IPS DF 6.9 (cell line): ENCODE data around the gene DGAT2.

ENCODE experiments used
- DNase-seq: peaks from one replicate; pipeline ENCODE4 v3.0.0-alpha.2; 2013; ENCODE audit warnings: low read depth, low spot score
- H3K27ac ChIP-seq: one replicate; pipeline ENCODE4 v1.5.1; 2013; ENCODE audit warnings: low read length, control low read depth
- H3K27me3 ChIP-seq: 2 replicates; pipeline ENCODE4 v1.6.1; 2013; ENCODE audit warnings: mild to moderate bottlenecking, low read length; ENCODE audit not compliant: control insufficient read depth, insufficient read depth
- H3K36me3 ChIP-seq: 2 replicates; pipeline ENCODE4 v1.6.1; 2013; ENCODE audit warnings: low read length; ENCODE audit not compliant: control insufficient read depth, insufficient read depth
- H3K4me1 ChIP-seq: 2 replicates; pipeline ENCODE4 v1.6.1; 2013; ENCODE audit warnings: low read length; ENCODE audit not compliant: control insufficient read depth, insufficient read depth
- H3K4me3 ChIP-seq: 2 replicates; pipeline ENCODE4 v1.5.1; 2013; ENCODE audit warnings: mild to moderate bottlenecking, low read length
- H3K9me3 ChIP-seq: 2 replicates; pipeline ENCODE4 v1.6.1; 2013; ENCODE audit warnings: low read length, inconsistent platforms; ENCODE audit not compliant: control insufficient read depth, insufficient read depth
- WGBS: extraction: QIAGEN DNeasy Blood & Tissue Kit; methylation state at CpG from one replicate; pipeline ENCODE4 v1.1.7; 2013; ENCODE audit warnings: mixed read lengths, missing lambda C conversion rate; ENCODE audit not compliant: insufficient read length, insufficient coverage; 5-methylcytosine and 5-hydroxymethylcytosine counted together

DGAT2 gene, protein sequence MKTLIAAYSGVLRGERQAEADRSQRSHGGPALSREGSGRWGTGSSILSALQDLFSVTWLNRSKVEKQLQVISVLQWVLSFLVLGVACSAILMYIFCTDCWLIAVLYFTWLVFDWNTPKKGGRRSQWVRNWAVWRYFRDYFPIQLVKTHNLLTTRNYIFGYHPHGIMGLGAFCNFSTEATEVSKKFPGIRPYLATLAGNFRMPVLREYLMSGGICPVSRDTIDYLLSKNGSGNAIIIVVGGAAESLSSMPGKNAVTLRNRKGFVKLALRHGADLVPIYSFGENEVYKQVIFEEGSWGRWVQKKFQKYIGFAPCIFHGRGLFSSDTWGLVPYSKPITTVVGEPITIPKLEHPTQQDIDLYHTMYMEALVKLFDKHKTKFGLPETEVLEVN

DNA sequence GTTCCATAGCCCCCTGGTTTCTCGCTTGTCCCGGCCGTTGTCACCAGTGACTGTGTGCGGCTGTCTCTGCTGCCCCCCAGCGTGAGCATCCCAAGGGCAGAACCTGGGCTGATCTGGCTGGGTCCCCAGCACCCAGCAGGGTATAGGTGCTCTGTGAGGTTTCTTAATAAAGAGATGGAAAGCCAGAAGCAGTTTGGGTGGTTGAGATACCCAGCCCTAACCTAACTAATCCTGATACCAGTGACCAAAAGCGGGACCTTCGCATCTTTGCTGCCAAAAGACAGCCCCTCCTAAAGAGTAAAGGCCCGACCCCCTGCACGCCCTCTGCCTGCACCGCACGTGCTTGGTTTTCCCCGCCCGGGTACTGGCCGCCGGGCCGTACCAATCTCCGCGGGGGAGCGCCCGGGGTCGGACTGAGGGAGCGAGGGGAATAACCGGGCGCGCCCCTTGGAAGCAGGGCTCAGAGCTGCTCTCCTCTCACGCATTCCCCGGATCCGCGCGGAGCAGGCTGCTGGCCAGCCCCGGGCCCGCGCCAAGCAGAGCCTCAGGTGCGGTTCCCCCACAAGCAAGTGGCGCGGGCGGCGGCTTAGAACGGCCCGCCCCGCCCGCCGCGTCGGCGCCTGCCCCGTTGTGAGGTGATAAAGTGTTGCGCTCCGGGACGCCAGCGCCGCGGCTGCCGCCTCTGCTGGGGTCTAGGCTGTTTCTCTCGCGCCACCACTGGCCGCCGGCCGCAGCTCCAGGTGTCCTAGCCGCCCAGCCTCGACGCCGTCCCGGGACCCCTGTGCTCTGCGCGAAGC, at the start of gene DGAT2:
DGAT2 (plus strand) TSS at position 667 of the 797 bp plus-strand sequence. CDS start 214 bp downstream, outside the sequence.
- peaks cover 20% of the 10 kb centered on the region; the same call in 1 of the 2 replicates for H3K27me3 ChIP-seq
- no peaks in the 10 kb centered on the region for H3K9me3 ChIP-seq
- no peaks in the 10 kb centered on the region for H3K36me3 ChIP-seq
- WGBS, result no CpG with 5 or more reads among the region's 66 CpGs
- no peak for DNase-seq
- no peak within 1 kb of the TSS for H3K27ac ChIP-seq
- peak within 1 kb of the TSS; percentile 33; the same call in 1 of the 2 replicates for H3K4me3 ChIP-seq
- H3K4me1 ChIP-seq, result peaks cover 1% of the 10 kb centered on the region; the same call in 1 of the 2 replicates

DNA sequence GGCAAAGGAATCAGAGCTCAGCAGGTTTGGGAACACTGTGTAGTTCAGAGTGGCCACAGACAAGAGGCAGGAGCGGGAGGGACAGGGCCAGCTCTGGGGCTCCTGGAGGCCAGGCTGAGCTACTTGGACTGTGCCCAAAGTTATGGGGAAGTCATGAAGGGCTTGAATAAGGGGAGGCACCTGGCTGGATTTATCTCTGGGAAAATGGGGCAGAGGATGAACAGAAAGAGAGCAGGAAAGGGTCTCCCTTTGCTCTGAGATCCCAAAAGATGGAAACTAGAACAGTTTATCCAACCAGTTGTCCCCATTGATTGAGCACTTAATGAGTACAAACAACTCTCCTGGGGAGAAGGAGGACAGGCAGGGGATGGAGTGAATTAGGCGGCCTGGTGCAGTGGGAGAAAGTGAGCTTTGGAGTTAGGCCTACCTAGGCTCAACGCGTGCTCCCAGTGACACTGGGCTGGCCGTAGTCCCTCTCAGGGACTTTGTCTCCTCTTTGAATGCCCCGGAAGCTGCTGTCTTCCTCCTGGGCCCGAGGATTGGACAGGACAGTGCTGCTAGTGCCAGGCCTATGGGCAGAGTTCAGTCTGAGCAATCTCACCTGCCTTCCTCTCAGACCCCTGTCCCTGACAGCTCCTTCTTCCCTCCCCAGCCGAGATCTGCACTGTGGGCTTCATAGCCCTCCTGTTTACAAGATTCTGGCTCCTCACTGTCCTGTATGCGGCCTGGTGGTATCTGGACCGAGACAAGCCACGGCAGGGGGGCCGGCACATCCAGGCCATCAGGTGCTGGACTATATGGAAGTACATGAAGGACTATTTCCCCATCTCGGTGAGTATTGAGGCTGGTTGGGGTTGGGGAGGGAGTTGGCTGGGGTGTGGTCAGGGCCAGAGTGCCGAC, 49.0 kb upstream of the DGAT2 start:
- H3K4me3 ChIP-seq, result no peak overlapping the region
- H3K4me1 ChIP-seq, result 0 out of 2 replicates have a peak, but pooled peaks cover 3% of the 10 kb centered on the region
- no peak for DNase-seq
- WGBS, result no CpG with 5 or more reads among the region's 14 CpGs
- no peaks in the 10 kb centered on the region for H3K36me3 ChIP-seq
- no peak overlapping the region for H3K27ac ChIP-seq
- peaks cover 2% of the 10 kb centered on the region; the same call in 1 of the 2 replicates for H3K27me3 ChIP-seq
- no peaks in the 10 kb centered on the region for H3K9me3 ChIP-seq

DNA sequence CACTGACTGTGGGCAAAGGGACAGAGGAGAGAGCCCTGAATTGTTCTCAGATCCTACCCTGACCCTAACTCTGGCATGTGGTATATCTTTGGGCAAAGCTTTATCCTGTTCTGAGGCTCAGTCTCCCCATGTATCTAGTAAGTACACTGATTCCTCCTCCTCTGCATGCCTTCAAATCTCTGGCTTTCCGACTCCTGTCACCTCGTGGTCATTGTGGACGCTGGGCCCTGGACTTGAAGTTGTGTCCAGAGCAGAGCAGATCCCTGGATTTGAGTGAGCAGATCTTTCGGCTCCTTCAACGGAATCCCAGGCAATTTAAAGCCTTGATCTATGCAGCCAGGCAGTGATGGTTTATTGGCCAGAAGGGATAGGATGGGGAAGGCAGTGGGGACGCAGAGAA, 47.9 kb upstream of the DGAT2 start:
- Histone ChIP-seq H3K4me1 (0 out of 2 replicates have a peak, but pooled peaks cover 3% of the 10 kb centered on the region), H3K36me3 (no peaks in the 10 kb centered on the region), H3K4me3 (no peak overlapping the region), H3K9me3 (no peaks in the 10 kb centered on the region), H3K27ac (no peak overlapping the region), H3K27me3 (peaks cover 2% of the 10 kb centered on the region; the same call in 1 of the 2 replicates)
- no peak for DNase-seq
- no CpG with 5 or more reads among the region's 6 CpGs for WGBS

DNA sequence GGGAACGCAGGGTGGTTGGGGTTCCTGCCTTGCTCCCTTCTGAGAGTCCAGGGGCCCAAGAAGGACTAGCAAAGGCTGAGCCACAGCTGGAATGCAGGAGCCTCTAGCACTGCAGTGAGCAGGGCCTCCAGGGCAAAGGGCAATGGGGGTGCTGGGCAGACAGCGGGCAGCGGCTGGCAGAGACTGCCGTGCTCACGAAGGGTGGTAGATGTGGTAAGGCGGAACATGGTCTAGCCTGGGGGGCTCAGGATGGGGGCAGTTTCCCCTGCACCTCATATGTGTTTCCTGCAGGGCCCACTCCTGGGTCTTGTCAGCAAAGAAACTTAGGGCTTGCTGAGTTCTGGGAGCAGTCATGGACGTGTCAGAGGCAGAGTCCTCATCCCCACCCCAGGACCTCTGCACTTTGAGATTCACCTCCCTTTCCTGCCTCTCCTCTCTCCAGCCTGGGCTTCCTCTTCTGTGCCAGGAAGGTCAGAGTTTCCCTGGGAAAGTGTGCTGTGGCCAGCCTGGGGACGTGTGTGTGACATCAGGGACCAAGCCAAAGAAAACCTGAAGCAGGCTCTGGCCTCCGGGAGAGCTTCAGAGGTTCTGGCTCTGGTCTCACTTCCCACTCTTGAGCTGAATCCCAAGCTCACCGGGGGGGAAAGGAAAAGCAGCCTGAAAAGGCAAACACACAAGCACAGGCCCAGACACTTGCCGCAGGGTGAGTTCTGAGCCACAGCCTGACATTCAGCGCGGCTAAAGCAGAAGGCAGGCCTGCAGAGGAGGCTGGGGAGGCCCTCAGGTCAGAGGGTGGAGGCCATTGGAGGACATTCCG, 46.5 kb upstream of the DGAT2 start:
- H3K4me3 ChIP-seq, result no peak overlapping the region
- DNase-seq, result no peak
- H3K9me3 ChIP-seq, result no peaks in the 10 kb centered on the region
- peaks cover 2% of the 10 kb centered on the region; the same call in 1 of the 2 replicates for H3K27me3 ChIP-seq
- no CpG with 5 or more reads among the region's 14 CpGs for WGBS
- 0 out of 2 replicates have a peak, but pooled peaks cover 3% of the 10 kb centered on the region for H3K4me1 ChIP-seq
- H3K36me3 ChIP-seq, result no peaks in the 10 kb centered on the region
- no peak overlapping the region for H3K27ac ChIP-seq

DNA sequence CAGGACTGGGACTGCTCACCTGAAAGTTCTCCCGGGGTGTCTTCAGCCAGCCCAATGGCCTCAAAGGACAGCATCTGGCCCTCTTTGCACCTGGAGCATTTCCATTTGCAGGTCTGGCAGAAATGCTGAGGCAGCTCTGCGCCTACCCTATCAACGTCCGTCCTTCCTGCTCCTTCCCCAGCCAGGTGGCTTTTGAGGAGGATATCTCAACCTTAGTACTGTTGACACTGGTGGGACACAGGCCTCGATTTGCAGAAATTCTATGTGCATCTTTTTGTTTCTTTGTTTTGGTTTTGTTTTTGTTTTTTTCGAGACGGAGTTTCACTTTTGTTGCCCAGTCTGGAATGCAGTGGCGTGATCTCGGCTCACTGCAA, 45.9 kb upstream of the DGAT2 start:
- no peak overlapping the region for H3K27ac ChIP-seq
- WGBS, result no CpG with 5 or more reads among the region's 9 CpGs

DNA sequence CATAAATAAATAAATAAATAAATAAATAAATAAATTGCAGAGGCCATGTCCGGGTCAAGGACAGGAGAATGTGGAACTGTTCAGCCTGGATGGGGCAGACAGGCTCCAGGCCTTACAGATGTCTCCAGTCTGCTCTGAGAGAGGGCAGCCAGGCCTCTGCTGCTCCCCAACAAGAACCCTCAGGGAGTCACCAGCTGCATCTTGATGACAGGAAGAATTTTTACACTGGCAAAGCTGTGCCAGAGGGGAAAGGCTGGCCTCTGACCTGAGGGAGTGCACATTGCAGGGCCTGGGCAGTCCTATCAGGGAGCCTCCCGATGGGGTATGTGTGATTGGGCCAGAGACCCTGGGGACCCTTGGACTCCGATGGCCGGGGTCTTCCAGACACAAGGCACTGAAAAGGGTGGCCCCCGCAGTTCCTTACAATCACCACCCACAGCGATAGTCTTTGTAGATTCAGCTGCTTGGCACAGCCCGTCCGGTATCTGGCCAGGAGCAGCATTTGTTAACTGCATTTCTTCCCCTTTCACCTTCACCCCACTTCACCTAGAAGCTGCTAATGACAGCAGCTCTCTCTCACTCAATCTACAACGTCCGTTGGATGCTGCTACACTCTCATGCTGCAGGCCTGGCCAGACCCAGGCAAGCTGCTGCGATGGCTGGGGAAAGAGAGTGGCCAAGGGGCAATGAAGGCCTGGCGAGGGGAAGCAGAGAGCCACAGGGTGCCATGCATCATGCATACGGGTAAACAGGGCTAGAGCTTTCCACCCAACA, 42.8 kb upstream of the DGAT2 start:
- no peaks in the 10 kb centered on the region for H3K9me3 ChIP-seq
- H3K36me3 ChIP-seq, result no peaks in the 10 kb centered on the region
- H3K4me1 ChIP-seq, result no peaks in the 10 kb centered on the region
- H3K27ac ChIP-seq, result no peak overlapping the region
- no CpG with 5 or more reads among the region's 13 CpGs for WGBS
- no peaks in the 10 kb centered on the region for H3K27me3 ChIP-seq
- no peak for DNase-seq
- H3K4me3 ChIP-seq, result no peak overlapping the region

More for the DNA sequence above, 45.9 kb upstream of the DGAT2 start:
- DNase-seq, result no peak
- H3K27me3 ChIP-seq, result no peaks in the 10 kb centered on the region
- H3K4me1 ChIP-seq, result no peaks in the 10 kb centered on the region
- H3K4me3 ChIP-seq, result no peak overlapping the region
- no peaks in the 10 kb centered on the region for H3K9me3 ChIP-seq
- H3K36me3 ChIP-seq, result no peaks in the 10 kb centered on the region

DNA sequence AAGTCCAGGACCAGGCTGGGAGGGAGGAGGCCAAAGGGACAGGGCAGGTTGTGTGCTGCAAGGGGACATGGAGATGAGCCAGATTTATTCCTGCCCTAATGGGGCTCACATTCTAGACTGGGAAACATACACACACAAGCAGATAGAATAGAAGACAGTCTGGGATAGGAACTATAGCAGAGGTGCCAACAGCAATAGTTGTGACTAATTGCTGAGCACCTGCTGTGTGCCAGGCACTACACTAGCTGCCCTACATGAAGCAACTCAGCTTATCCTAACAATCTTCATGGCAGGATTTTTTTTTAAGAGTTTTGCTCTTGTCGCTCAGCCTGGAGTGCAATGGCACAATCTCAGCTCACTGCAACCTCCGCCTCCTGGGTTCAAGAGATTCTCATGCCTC, 39.6 kb upstream of the DGAT2 start:
- no peaks in the 10 kb centered on the region for H3K36me3 ChIP-seq
- H3K9me3 ChIP-seq, result no peaks in the 10 kb centered on the region
- H3K4me1 ChIP-seq, result no peaks in the 10 kb centered on the region
- H3K4me3 ChIP-seq, result no peak overlapping the region
- no CpG with 5 or more reads among the region's 2 CpGs for WGBS
- H3K27me3 ChIP-seq, result no peaks in the 10 kb centered on the region
- no peak for DNase-seq
- no peak overlapping the region for H3K27ac ChIP-seq

DNA sequence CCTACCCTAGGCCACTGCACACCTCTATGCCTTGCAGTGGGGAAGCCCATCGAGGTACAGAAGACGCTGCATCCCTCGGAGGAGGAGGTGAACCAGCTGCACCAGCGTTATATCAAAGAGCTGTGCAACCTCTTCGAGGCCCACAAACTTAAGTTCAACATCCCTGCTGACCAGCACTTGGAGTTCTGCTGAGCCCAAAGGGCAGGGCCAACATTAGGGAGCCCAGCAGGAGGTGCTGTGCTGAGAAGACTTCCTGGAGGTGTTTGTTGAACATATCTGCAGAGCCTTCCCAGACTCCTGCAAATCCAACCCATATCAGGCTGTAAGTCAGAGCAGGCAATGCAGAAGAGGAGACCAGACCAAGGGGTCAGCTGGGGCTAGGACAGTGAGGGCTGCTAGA, 37.5 kb upstream of the DGAT2 start:
- no peak for DNase-seq
- no peaks in the 10 kb centered on the region for H3K9me3 ChIP-seq
- H3K27me3 ChIP-seq, result no peaks in the 10 kb centered on the region
- no peaks in the 10 kb centered on the region for H3K4me1 ChIP-seq
- no peak overlapping the region for H3K4me3 ChIP-seq
- WGBS, result no CpG with 5 or more reads among the region's 5 CpGs
- H3K36me3 ChIP-seq, result no peaks in the 10 kb centered on the region
- no peak overlapping the region for H3K27ac ChIP-seq

DNA sequence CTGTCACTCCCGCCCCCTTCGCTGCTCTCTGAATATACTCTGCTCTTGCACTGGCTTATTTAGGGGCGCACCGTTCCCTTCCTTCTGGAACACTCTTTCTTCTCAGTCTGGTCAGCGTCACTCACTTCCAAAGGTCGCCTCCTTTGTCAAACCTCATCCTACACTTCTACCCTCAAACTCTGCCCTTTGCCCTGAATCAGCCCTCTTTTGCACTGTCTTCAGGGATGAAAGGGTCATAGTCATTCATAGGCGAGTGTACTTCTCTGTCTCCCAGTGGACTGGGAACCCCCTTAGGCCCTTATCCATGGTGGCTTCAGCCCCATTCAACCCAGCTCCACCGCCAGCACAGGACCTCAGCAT, 35.5 kb upstream of the DGAT2 start:
- H3K27ac ChIP-seq, result no peak overlapping the region
- H3K4me3 ChIP-seq, result no peak overlapping the region
- no peaks in the 10 kb centered on the region for H3K27me3 ChIP-seq
- no peaks in the 10 kb centered on the region for H3K9me3 ChIP-seq
- H3K36me3 ChIP-seq, result no peaks in the 10 kb centered on the region
- no CpG with 5 or more reads among the region's 8 CpGs for WGBS
- H3K4me1 ChIP-seq, result no peaks in the 10 kb centered on the region
- DNase-seq, result no peak
